ENCODE measurements around the gene ERFL. TPM values are rescaled to one million over a fixed set of nuclear protein-coding genes. Genes with fewer than 3 reads are reported as not detected.

The ERFL gene
- total RNA-seq, 5 donors from 2014 or later (not counting 1 experiment from before 2014, with no cell fraction given), result 5.9 to 8.5 (median 6.3) TPM

DNA sequence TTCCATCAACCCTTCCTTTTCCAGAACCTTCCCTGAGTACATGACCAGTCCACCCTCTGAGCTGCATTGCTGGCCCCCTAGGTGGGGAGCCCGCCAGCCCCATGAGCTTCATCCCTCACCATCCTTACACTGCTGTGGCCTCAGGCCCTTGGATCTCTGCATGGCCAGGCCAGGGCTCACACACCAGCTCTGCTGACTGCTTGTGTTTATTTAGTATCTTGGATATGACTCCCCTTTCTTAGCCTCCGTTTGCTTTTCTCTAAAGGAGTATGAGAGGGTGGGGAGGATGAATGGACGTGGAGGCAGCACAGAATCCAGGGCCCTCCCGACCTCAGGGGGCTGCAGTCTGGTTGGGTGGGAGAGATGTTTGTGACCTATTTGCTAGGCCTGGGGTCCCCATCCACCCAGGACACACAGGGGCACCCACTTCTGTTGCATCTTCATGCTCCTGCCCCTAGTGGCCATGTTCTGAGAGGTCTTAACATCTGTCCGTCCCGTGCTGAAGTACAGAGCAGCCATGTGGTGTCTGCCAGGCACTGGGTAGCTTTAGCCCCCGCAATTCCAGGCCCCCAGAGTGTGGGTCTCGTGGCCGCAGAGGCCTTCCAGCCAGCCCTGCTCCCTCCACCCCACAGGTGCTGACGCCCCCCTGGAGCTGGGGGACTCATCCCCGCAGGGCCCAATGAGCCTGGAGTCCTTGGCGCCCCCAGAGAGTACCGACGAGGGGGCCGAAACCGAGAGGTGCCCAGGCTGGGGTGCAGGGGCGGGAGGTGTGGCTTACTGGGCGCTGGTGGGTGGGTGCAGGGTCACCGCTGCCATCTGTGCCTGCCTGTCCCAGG is 32.3 kb downstream of the ERFL start:
- H3K36me3 Mint-ChIP-seq, result peaks cover 41% of the 10 kb centered on the region
- POLR2A ChIA-PET, result interaction anchor here (0.5 to 1.0 kb wide), 2 partner anchors 21 to 48 kb away, joined by 3 read pairs; no protein-coding TSS in a partner anchor
- H3K27ac ChIP-seq (ENCODE audit: low read length), result peak overlapping the region; percentile 29
- 40% methylated on average over 2 of the region's 19 CpGs for whole genome bisulfite sequencing (ENCODE audit: insufficient coverage)
- no peaks in the 10 kb centered on the region for H3K27me3 Mint-ChIP-seq
- no peak overlapping the region for H3K4me3 ChIP-seq (ENCODE audit: control insufficient read depth in 1 of 2, extremely low read depth in 1 of 2, low read length in 1 of 2)
- peaks cover 57 to 67% (median 60%) of the 10 kb centered on the region in 3 donors for H3K4me1 Mint-ChIP-seq
- CTCF ChIA-PET, result interaction anchor here in 1 of 2 donors (0.5 kb wide), 1 partner anchor 49 kb away, joined by 3 read pairs; no protein-coding TSS in a partner anchor
- peaks cover 26 to 76% of the 10 kb centered on the region in 2 experiments for H3K4me1 ChIP-seq (ENCODE audit: control insufficient read depth in 1 of 2, extremely low read depth in 1 of 2, insufficient read depth in 2 of 2, low read length in 2 of 2)
- peak in 3 of 4 experiments; percentile 25 to 56 (median 34) for ATAC-seq (replicated peaks in 1 of 4)
- no peaks in the 10 kb centered on the region for H3K9me3 Mint-ChIP-seq
- peak overlapping the region in 1 of 3 donors; percentile 62 for H3K4me3 Mint-ChIP-seq
- DNase-seq, result peak in 1 of 35 experiments; percentile 44
- no peaks in the 10 kb centered on the region for H3K27me3 ChIP-seq (replicated peaks in 1 of 2; ENCODE audit: control insufficient read depth in 2 of 2, extremely low read depth in 1 of 2, insufficient read depth in 2 of 2, low read length in 1 of 2)
- peaks cover 24 to 85% of the 10 kb centered on the region in 2 donors for H3K36me3 ChIP-seq (ENCODE audit: control insufficient read depth in 2 of 2, extremely low read depth in 1 of 2, insufficient read depth in 1 of 2, low read length in 1 of 2)
- H3K27ac Mint-ChIP-seq, result peak overlapping the region; percentile 89 to 91
- no peaks in the 10 kb centered on the region for H3K9me3 ChIP-seq

DNA sequence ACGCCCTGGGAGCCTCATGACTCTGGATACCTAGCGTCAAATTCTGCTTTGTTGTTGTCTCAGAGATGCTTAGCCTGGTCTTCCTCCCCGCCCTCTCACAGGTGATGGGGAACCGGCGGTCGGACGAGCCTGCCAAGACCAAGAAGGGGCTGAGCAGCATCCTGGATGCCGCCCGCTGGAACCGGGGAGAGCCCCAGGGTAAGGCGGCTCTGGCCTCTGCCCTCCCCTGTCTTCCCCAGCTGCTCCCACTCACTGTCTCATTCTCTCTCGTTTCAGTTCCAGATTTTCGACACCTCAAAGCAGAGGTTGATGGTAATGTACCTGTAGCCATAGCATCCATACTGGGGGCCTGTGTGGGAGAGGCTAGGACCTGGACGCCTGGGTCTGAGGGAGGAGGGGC is 33.9 kb downstream of the ERFL start:
- no peak for DNase-seq

DNA sequence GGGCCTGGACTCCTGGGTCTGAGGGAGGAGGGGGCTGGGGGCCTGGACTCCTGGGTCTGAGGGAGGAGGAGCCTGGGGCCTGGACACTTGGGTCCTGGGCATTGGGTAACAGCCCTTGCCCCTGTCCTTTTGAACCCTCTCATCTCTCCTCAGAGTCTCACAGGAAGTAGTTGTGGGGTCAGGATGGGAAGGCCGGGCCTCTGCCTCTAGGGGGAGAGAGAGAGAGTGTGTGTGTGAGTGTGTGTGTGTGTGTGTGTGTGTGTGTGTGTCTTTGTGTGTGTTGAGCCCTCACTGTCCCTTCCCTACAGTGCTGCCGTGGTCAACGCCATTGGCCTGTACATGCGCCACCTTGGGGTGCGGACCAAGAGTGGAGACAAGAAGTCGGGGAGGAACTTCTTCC is 34.4 kb downstream of the ERFL start:
- no peaks in the 10 kb centered on the region for H3K27me3 ChIP-seq (replicated peaks in 1 of 2; ENCODE audit: control insufficient read depth in 2 of 2, extremely low read depth in 1 of 2, insufficient read depth in 2 of 2, low read length in 1 of 2)
- ChIA-PET POLR2A (no interaction called here), CTCF (no interaction called here)
- H3K4me1 ChIP-seq (ENCODE audit: control insufficient read depth in 1 of 2, extremely low read depth in 1 of 2, insufficient read depth in 2 of 2, low read length in 2 of 2), result peaks cover 37 to 91% of the 10 kb centered on the region in 2 experiments
- Mint-ChIP-seq H3K9me3 (no peaks in the 10 kb centered on the region), H3K36me3 (peaks cover 46% of the 10 kb centered on the region), H3K4me3 (peak overlapping the region in 1 of 3 donors; percentile 54), H3K4me1 (peaks cover 65 to 73% (median 66%) of the 10 kb centered on the region in 3 donors), H3K27ac (peak overlapping the region; percentile 79 to 82), H3K27me3 (no peaks in the 10 kb centered on the region)
- H3K9me3 ChIP-seq, result no peaks in the 10 kb centered on the region
- peaks cover 23 to 88% of the 10 kb centered on the region in 2 donors for H3K36me3 ChIP-seq (ENCODE audit: control insufficient read depth in 2 of 2, extremely low read depth in 1 of 2, insufficient read depth in 1 of 2, low read length in 1 of 2)
- peak in 4 of 35 experiments; percentile 34 to 45 (median 38) for DNase-seq
- peak overlapping the region; percentile 55 for H3K27ac ChIP-seq (ENCODE audit: low read length)
- WGBS (ENCODE audit: insufficient coverage), result 81% methylated on average over 5 of the region's 6 CpGs
- peak in 2 of 4 experiments; percentile 21 to 52 for ATAC-seq (replicated peaks in 1 of 4)
- no peak overlapping the region for H3K4me3 ChIP-seq (ENCODE audit: control insufficient read depth in 1 of 2, extremely low read depth in 1 of 2, low read length in 1 of 2)

More for the DNA sequence above, 33.9 kb downstream of the ERFL start:
- no peaks in the 10 kb centered on the region for H3K27me3 ChIP-seq (replicated peaks in 1 of 2; ENCODE audit: control insufficient read depth in 2 of 2, extremely low read depth in 1 of 2, insufficient read depth in 2 of 2, low read length in 1 of 2)
- H3K9me3 ChIP-seq, result no peaks in the 10 kb centered on the region
- H3K36me3 ChIP-seq (ENCODE audit: control insufficient read depth in 2 of 2, extremely low read depth in 1 of 2, insufficient read depth in 1 of 2, low read length in 1 of 2), result peaks cover 23 to 88% of the 10 kb centered on the region in 2 donors
- WGBS (ENCODE audit: insufficient coverage), result 67% methylated on average over 9 of the region's 14 CpGs
- Mint-ChIP-seq H3K9me3 (no peaks in the 10 kb centered on the region), H3K36me3 (peaks cover 47% of the 10 kb centered on the region), H3K4me1 (peaks cover 65 to 73% (median 65%) of the 10 kb centered on the region in 3 donors), H3K27ac (peak overlapping the region; percentile 79 to 82), H3K27me3 (no peaks in the 10 kb centered on the region), H3K4me3 (peak overlapping the region in 1 of 3 donors; percentile 54)
- POLR2A ChIA-PET, result no interaction called here
- peaks cover 33 to 89% of the 10 kb centered on the region in 2 experiments for H3K4me1 ChIP-seq (ENCODE audit: control insufficient read depth in 1 of 2, extremely low read depth in 1 of 2, insufficient read depth in 2 of 2, low read length in 2 of 2)
- H3K4me3 ChIP-seq (ENCODE audit: control insufficient read depth in 1 of 2, extremely low read depth in 1 of 2, low read length in 1 of 2), result no peak overlapping the region
- no peak for ATAC-seq (replicated peaks in 1 of 4)
- CTCF ChIA-PET, result interaction anchor here in 1 of 2 donors (0.7 kb wide), 1 partner anchor 138 kb away, joined by 3 read pairs; no protein-coding TSS in a partner anchor
- H3K27ac ChIP-seq (ENCODE audit: low read length), result peak overlapping the region; percentile 55

- no peaks in the 10 kb centered on the region for H3K9me3 Mint-ChIP-seq
- ATAC-seq (replicated peaks in 1 of 4) (no peak), DNase-seq (no peak)
- Histone ChIP-seq H3K27ac (ENCODE audit: low read length) (peak overlapping the region; percentile 66), H3K4me3 (ENCODE audit: control insufficient read depth in 1 of 2, extremely low read depth in 1 of 2, low read length in 1 of 2) (peak overlapping the region in 1 of 2 donors; percentile 7), H3K9me3 (no peaks in the 10 kb centered on the region), H3K36me3 (ENCODE audit: control insufficient read depth in 2 of 2, extremely low read depth in 1 of 2, insufficient read depth in 1 of 2, low read length in 1 of 2) (peaks cover 23 to 84% of the 10 kb centered on the region in 2 donors), H3K4me1 (ENCODE audit: control insufficient read depth in 1 of 2, extremely low read depth in 1 of 2, insufficient read depth in 2 of 2, low read length in 2 of 2) (peaks cover 39 to 95% of the 10 kb centered on the region in 2 experiments), H3K27me3 (replicated peaks in 1 of 2; ENCODE audit: control insufficient read depth in 2 of 2, extremely low read depth in 1 of 2, insufficient read depth in 2 of 2, low read length in 1 of 2) (no peaks in the 10 kb centered on the region)
- 97% methylated on average over 25 of the region's 34 CpGs for WGBS (ENCODE audit: insufficient coverage)
- ChIA-PET CTCF (no interaction called here), POLR2A (no interaction called here)
- H3K27ac Mint-ChIP-seq, result peak overlapping the region in 1 of 2 donors; percentile 87
- H3K36me3 Mint-ChIP-seq, result peaks cover 40% of the 10 kb centered on the region
- H3K4me3 Mint-ChIP-seq, result peak overlapping the region in 1 of 3 donors; percentile 70
- peaks cover 65 to 74% (median 66%) of the 10 kb centered on the region in 3 donors for H3K4me1 Mint-ChIP-seq
- H3K27me3 Mint-ChIP-seq, result no peaks in the 10 kb centered on the region
Observed at GRCh38 chr19:41892173-41892902, 35.9 kb downstream of the ERFL start.

- Mint-ChIP-seq H3K4me1 (peaks cover 68 to 82% (median 71%) of the 10 kb centered on the region in 3 donors), H3K36me3 (peaks cover 49% of the 10 kb centered on the region), H3K27me3 (no peaks in the 10 kb centered on the region), H3K27ac (peak overlapping the region; percentile 84 to 97), H3K9me3 (no peaks in the 10 kb centered on the region), H3K4me3 (peak overlapping the region in 1 of 3 donors; percentile 98)
- peak overlapping the region in 1 of 2 donors; percentile 30 for H3K4me3 ChIP-seq (ENCODE audit: control insufficient read depth in 1 of 2, extremely low read depth in 1 of 2, low read length in 1 of 2)
- H3K9me3 ChIP-seq, result no peaks in the 10 kb centered on the region
- WGBS (ENCODE audit: insufficient coverage), result 80% methylated on average over 2 of the region's 4 CpGs
- peaks cover 38 to 95% of the 10 kb centered on the region in 2 experiments for H3K4me1 ChIP-seq (ENCODE audit: control insufficient read depth in 1 of 2, extremely low read depth in 1 of 2, insufficient read depth in 2 of 2, low read length in 2 of 2)
- DNase-seq (no peak), ATAC-seq (replicated peaks in 1 of 4) (no peak)
- CTCF ChIA-PET, result interaction anchor here in 1 of 2 donors (1.0 kb wide), 1 partner anchor 31 kb away, joined by 6 read pairs; no protein-coding TSS in a partner anchor
- POLR2A ChIA-PET, result interaction anchor here in 1 of 2 donors (0.6 kb wide), 1 partner anchor 10 kb away, joined by 3 read pairs; no protein-coding TSS in a partner anchor
- H3K27ac ChIP-seq (ENCODE audit: low read length), result peak overlapping the region; percentile 32
- no peaks in the 10 kb centered on the region for H3K27me3 ChIP-seq (replicated peaks in 1 of 2; ENCODE audit: control insufficient read depth in 2 of 2, extremely low read depth in 1 of 2, insufficient read depth in 2 of 2, low read length in 1 of 2)
- H3K36me3 ChIP-seq (ENCODE audit: control insufficient read depth in 2 of 2, extremely low read depth in 1 of 2, insufficient read depth in 1 of 2, low read length in 1 of 2), result peaks cover 18 to 75% of the 10 kb centered on the region in 2 donors
Observed at GRCh38 chr19:41890936-41891335, 37.3 kb downstream of the ERFL start.
